ENCODE measurements around the gene RAB3GAP1. TPM values are rescaled to one million over a fixed set of nuclear protein-coding genes. Genes with fewer than 3 reads are reported as not detected.

Gene RAB3GAP1
- total RNA-seq, 1 donor from 2014 or later = 49.3 TPM

- H3K27ac Mint-ChIP-seq (ENCODE audit: unreplicated experiment) = no peak overlapping the region
- H3K36me3 ChIP-seq (ENCODE audit: insufficient read depth, low read length) = peaks cover 29% of the 10 kb centered on the region
- TF ChIP-seq EZH2 (IDR thresholded peaks at IDR 0.05; ENCODE audit: insufficient read depth, low read length) = no peak
- TF ChIP-seq, protein P1, sequence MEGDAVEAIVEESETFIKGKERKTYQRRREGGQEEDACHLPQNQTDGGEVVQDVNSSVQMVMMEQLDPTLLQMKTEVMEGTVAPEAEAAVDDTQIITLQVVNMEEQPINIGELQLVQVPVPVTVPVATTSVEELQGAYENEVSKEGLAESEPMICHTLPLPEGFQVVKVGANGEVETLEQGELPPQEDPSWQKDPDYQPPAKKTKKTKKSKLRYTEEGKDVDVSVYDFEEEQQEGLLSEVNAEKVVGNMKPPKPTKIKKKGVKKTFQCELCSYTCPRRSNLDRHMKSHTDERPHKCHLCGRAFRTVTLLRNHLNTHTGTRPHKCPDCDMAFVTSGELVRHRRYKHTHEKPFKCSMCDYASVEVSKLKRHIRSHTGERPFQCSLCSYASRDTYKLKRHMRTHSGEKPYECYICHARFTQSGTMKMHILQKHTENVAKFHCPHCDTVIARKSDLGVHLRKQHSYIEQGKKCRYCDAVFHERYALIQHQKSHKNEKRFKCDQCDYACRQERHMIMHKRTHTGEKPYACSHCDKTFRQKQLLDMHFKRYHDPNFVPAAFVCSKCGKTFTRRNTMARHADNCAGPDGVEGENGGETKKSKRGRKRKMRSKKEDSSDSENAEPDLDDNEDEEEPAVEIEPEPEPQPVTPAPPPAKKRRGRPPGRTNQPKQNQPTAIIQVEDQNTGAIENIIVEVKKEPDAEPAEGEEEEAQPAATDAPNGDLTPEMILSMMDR (IDR thresholded peaks at IDR 0.05; ENCODE audit: insufficient read depth, low read depth, low read length) = no peak
- H3K4me3 Mint-ChIP-seq (ENCODE audit: unreplicated experiment) = no peak overlapping the region
- no peak overlapping the region for H3K4me2 ChIP-seq (ENCODE audit: low read length)
- H4K20me1 ChIP-seq (ENCODE audit: insufficient read depth, low read length) = peaks cover 15% of the 10 kb centered on the region
- H3K9me3 ChIP-seq (ENCODE audit: insufficient read depth, low read depth, low read length) = no peaks in the 10 kb centered on the region
- no peaks in the 10 kb centered on the region for H3K27me3 ChIP-seq (ENCODE audit: insufficient read depth, low read length)
- FAIRE-seq (no peak), DNase-seq (ENCODE audit: low read depth) (peak; percentile 30)
- H3K9me3 Mint-ChIP-seq (ENCODE audit: unreplicated experiment) = no peaks in the 10 kb centered on the region
- no peak overlapping the region for H2AFZ ChIP-seq (ENCODE audit: low read depth, low read length)
- no peaks in the 10 kb centered on the region for H3K4me1 ChIP-seq (ENCODE audit: insufficient read depth, low read length)
- H3K4me3 ChIP-seq (ENCODE audit: insufficient read depth, low read depth, low read length) = no peak overlapping the region
- H3K36me3 Mint-ChIP-seq (ENCODE audit: low read depth, unreplicated experiment) = peaks cover 8% of the 10 kb centered on the region
- H3K4me1 Mint-ChIP-seq (ENCODE audit: low read depth, unreplicated experiment) = peaks cover 19% of the 10 kb centered on the region
- no peak overlapping the region for H3K9ac ChIP-seq (ENCODE audit: low read length)
- no peak overlapping the region for H3K27ac ChIP-seq (ENCODE audit: low read depth, low read length)
- peaks cover 15% of the 10 kb centered on the region for H3K79me2 ChIP-seq (ENCODE audit: insufficient read depth, low read length)
- no peaks in the 10 kb centered on the region for H3K27me3 Mint-ChIP-seq (ENCODE audit: low read depth, unreplicated experiment)
Measured at GRCh38 chr2:135149251-135149650, 97.2 kb downstream of the RAB3GAP1 start.

DNA sequence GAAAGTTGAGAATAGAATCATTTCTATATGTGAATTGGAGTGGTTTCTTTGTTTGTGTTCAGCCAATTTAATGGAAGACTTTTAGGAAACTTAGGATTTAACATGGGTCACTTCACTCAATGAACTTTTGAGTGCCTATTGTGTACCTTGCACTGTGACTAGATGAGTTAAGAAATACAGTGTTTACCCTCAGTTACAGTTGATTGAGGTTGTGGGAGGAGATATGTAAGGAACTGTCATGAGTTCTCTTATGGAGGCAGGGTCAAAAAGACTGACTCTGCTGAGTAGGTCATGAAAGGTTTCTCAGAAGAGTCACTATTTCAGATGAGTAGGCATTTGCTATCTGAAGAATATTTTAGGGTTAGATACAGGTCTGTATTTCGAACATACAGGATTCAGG, 98.6 kb downstream of the RAB3GAP1 start:
- Mint-ChIP-seq H3K27ac (ENCODE audit: unreplicated experiment) (no peak overlapping the region), H3K27me3 (ENCODE audit: low read depth, unreplicated experiment) (no peaks in the 10 kb centered on the region), H3K4me1 (ENCODE audit: low read depth, unreplicated experiment) (peaks cover 19% of the 10 kb centered on the region), H3K4me3 (ENCODE audit: unreplicated experiment) (no peak overlapping the region), H3K9me3 (ENCODE audit: unreplicated experiment) (no peaks in the 10 kb centered on the region), H3K36me3 (ENCODE audit: low read depth, unreplicated experiment) (peaks cover 12% of the 10 kb centered on the region)
- no peak for TF ChIP-seq EZH2 (IDR thresholded peaks at IDR 0.05; ENCODE audit: insufficient read depth, low read length)
- TF ChIP-seq, protein P1 (IDR thresholded peaks at IDR 0.05; ENCODE audit: insufficient read depth, low read depth, low read length) = no peak
- DNase-seq (ENCODE audit: low read depth) (no peak), FAIRE-seq (no peak)
- peaks cover 34% of the 10 kb centered on the region for H3K36me3 ChIP-seq (ENCODE audit: insufficient read depth, low read length)
- no peak overlapping the region for H3K9ac ChIP-seq (ENCODE audit: low read length)
- no peaks in the 10 kb centered on the region for H3K9me3 ChIP-seq (ENCODE audit: insufficient read depth, low read depth, low read length)
- H3K27ac ChIP-seq (ENCODE audit: low read depth, low read length) = no peak overlapping the region
- H3K27me3 ChIP-seq (ENCODE audit: insufficient read depth, low read length) = no peaks in the 10 kb centered on the region
- peaks cover 10% of the 10 kb centered on the region for H4K20me1 ChIP-seq (ENCODE audit: insufficient read depth, low read length)
- no peaks in the 10 kb centered on the region for H3K4me1 ChIP-seq (ENCODE audit: insufficient read depth, low read length)
- H2AFZ ChIP-seq (ENCODE audit: low read depth, low read length) = no peak overlapping the region
- H3K4me2 ChIP-seq (ENCODE audit: low read length) = no peak overlapping the region
- peaks cover 4% of the 10 kb centered on the region for H3K79me2 ChIP-seq (ENCODE audit: insufficient read depth, low read length)
- H3K4me3 ChIP-seq (ENCODE audit: insufficient read depth, low read depth, low read length) = no peak overlapping the region

DNA sequence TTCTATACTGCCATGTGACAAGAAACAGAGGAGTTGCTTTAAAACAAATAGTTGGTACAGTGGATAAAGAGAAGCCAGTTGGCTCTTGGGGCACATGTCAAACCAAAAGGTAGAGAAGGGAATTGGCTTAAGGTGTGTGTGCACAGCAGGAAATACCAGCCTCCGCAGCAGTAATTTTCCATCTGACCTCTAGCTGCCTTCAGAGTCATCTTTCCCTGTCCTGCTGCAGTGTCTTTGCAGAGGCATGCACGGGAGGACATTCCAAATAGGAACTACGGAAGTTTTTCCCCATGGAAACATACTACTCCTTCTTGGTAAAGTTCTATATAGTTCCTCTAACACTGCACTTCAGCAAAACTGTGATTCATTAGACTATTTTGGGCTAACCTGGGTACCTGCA, 99.5 kb downstream of the RAB3GAP1 start:
- Histone ChIP-seq H2AFZ (ENCODE audit: low read depth, low read length) (no peak overlapping the region), H3K4me2 (ENCODE audit: low read length) (no peak overlapping the region), H3K9ac (ENCODE audit: low read length) (no peak overlapping the region), H4K20me1 (ENCODE audit: insufficient read depth, low read length) (peaks cover 7% of the 10 kb centered on the region), H3K27ac (ENCODE audit: low read depth, low read length) (no peak overlapping the region), H3K4me1 (ENCODE audit: insufficient read depth, low read length) (no peaks in the 10 kb centered on the region), H3K4me3 (ENCODE audit: insufficient read depth, low read depth, low read length) (no peak overlapping the region), H3K79me2 (ENCODE audit: insufficient read depth, low read length) (peaks cover 4% of the 10 kb centered on the region), H3K36me3 (ENCODE audit: insufficient read depth, low read length) (peaks cover 34% of the 10 kb centered on the region), H3K9me3 (ENCODE audit: insufficient read depth, low read depth, low read length) (no peaks in the 10 kb centered on the region), H3K27me3 (ENCODE audit: insufficient read depth, low read length) (no peaks in the 10 kb centered on the region)
- no peak overlapping the region for H3K27ac Mint-ChIP-seq (ENCODE audit: unreplicated experiment)
- TF ChIP-seq, protein P1 (IDR thresholded peaks at IDR 0.05; ENCODE audit: insufficient read depth, low read depth, low read length) = no peak
- TF ChIP-seq EZH2 (IDR thresholded peaks at IDR 0.05; ENCODE audit: insufficient read depth, low read length) = no peak
- FAIRE-seq = no peak
- no peak for DNase-seq (ENCODE audit: low read depth)
- H3K9me3 Mint-ChIP-seq (ENCODE audit: unreplicated experiment) = no peaks in the 10 kb centered on the region
- peaks cover 19% of the 10 kb centered on the region for H3K4me1 Mint-ChIP-seq (ENCODE audit: low read depth, unreplicated experiment)
- H3K4me3 Mint-ChIP-seq (ENCODE audit: unreplicated experiment) = no peak overlapping the region
- H3K27me3 Mint-ChIP-seq (ENCODE audit: low read depth, unreplicated experiment) = no peaks in the 10 kb centered on the region
- H3K36me3 Mint-ChIP-seq (ENCODE audit: low read depth, unreplicated experiment) = peaks cover 12% of the 10 kb centered on the region
